ENCODE results near the gene KCNQ5.
"Not testable (repeated sequence)": the region's sequence is repeated elsewhere in the genome, so short reads cannot be mapped to it uniquely, and the experiment has no call there.

Gene KCNQ5

DNA sequence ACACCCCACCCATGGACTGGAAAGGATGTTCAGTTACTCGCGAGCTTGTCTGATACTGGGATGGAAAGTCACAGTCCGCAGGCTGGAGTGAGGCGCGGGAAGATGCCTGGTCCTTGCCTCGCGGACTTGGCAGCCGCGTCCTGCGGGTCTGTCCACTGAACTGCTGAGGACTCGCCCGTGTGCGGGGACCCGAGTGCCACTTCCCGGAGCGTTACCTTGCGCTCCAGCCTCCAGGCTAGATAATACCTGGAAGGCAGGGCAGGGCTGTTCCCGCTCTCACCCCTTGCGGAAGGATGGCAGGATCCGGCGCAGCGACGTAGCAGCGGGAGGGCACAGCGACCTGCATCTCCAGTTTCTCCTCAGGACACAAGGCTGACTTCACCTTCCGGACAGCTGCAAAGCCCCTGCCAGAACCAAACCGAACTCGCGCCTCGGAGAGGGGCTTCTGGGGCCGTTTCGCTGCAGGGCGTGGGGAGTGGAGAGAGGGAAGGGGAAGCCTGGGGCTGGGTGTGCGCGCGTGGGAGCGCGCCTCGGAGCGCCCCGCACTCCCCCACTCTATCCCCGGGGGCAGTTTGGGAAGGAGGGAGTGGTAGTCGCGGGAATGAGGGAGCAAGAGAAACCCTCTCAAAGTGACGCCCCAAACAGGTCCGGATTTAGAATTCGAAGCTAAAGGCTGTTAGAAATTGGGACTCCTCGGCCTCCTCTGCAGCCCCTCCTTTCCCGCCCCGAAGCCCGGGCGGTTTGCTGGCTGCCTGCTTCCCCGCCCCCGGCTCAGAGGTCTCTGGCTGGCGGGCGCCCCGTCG is at the start of gene KCNQ5:
Gene KCNQ5 (plus strand): TSS at position 774 of the 803 bp plus-strand sequence.
- no peak for DNase-seq

DNA sequence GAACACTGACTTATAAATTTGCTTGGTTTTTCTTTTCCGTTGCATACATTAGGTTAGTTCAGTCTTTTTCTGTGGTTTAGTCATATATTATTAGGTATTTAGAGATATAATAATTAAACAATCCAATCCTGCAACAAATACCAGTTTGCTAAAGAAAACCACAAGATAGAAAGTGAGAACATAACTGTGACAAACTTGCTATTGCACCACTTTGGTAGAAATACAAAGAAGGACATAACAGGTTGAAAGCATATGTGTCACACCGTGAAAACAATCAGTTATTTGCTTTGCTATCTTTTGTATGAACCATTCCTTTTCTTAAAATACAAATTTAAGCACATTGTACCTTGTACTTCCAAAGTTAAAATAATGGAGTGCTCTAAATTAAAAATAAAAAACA is 42.0 kb upstream of the KCNQ5 start:
- no peak for DNase-seq

DNA sequence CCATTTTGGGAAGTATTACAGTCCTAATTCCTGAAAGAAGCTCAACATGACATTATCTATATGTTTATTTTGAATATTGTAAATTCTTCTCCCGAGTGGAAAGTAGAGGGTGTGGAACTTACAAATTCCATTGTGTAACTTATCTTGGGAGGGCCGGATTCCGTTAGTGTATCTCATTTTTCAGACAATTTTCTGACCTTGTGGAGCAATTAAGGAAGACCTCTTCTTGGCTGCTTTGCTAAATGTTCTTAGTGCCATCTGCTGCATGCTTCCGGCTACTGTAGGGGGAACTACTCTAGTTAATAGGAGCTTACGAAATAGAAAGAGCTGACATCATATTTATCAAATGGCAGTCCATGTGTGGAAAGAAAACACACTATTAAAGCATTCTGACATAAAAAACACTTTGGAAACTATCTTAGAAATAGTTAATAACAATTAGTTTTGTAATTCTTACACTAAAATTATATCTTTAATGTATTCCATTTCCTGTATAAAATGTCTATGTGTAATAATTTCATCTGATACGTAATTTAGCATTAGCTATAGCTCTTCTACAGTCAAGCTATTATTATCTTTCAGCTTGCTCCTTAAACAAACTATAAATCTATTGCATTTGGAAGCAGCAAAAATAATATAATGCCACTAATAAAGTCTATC is 41.5 kb upstream of the KCNQ5 start:
- peak; percentile 2 for DNase-seq

DNA sequence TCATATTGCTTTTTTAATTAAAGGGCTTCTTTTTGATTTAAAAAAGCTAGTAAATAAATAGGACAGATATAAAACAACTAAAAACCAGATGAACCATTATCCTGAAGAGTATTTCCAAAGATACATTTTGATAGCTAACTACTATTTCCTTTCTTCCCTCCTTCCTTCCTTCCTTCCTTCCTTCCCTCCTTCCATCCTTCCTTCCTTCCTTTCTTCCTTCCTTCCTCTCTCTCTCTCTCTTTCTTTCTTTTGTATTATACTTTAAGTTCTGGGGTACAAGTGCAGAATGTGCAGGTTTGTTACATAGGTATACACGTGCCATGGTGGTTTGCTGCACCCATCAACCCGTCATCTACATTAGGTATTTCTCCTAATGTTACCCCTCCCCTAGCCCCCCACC is 40.9 kb upstream of the KCNQ5 start:
- not testable (repeated sequence) for DNase-seq

DNA sequence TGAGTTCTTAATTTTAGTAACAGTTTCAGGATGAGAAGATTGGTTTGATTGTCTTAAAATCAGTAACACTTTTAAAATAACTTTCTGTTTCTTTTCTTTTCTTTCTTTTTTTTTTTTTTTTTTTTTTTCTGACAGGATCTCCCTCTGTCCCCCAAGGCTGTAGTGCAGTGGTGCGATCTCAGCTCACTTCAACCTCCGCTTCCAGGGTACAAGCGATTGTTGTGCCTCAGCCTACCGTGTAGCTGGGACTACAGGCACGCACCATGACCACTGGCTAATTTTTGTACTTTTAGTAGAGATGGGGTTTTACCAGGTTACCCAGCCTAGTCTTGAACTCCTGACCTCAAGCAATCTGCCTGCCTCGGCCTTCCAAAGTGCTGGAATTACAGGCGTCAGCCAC is 33.7 kb upstream of the KCNQ5 start:
- no peak for DNase-seq

DNA sequence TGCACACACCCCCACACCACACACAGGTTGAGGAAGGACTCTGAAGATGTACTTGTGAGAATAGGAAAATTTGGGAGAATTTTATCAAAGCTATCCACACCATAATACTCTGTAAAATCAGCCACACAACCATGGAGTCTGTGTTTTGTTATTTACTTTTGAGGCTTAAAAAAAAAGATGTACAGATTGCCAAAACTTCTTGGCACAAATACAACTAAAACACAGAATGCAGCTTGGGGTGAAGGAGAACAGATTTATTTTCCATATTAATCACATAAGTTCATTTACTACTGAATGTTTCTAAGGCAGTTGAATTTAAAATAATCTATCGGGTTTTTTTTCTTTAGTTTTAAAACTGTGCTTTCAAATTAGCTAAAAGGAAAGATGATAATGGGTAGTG is 32.8 kb upstream of the KCNQ5 start:
- DNase-seq: no peak

DNA sequence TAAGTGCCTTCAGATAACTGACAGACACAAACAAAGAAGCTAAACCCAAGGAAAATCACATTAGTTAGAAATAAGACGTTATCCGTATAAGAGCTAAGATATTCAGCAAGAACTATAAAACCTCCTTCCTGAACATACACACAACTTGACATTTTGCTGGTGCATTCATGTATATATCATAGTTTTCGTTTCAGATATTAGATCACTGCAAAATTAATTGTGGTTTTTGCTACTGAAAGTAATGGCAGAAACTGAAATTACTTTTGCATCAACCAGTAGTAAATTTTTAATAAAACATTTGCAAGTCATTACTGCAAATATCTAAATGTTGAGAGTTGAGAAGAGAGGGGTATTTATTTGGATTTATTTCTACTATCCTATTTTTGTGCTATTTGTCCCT is 26.1 kb upstream of the KCNQ5 start:
- no peak for DNase-seq

DNA sequence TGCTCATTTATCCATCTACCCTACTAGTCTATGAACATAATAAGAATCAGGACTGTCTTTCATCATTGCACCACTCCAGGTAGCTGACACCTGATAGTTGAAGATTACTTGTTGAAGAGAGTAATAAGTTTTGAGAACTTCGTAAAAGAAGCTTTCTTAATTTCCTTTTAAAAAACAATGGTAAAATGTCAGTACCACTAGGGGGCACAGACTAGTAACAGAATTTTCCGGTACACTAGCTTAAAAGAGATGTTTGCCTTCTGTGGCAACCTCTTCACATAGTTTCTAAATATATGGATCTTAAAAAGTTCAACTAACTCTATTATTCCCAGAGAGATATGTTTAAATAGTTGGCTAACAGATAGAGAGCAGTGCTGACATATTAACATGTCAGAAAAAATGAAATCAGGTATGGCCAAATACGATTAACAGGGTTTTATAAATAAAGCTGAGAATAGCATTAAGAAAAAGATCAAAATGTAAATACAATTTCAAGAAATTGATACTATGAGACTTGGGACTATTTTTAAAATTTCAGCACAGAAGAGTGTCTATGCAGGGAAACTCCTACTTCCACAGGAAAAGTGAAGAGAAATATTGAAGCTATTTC is 5.4 kb upstream of the KCNQ5 start:
- no peak for DNase-seq

DNA sequence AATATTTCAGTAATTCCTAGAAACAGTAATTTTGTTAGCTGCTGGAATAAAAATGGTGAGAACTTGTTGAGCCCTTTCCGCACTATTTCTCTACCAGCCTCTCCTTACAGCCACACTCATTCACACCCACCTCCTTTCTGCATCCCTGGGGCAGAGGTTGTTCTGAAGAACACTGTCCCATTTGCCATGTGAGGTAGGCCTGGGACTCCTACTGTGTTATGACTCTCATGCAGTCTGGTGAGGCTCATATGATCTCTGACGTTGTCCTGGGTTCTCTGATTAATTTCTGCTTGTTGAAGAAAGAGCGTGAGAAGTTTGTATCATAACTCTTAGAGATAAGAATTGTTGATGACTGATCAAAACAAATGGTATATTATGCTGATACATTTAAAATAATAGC is 4.1 kb upstream of the KCNQ5 start:
- no peak for DNase-seq

DNA sequence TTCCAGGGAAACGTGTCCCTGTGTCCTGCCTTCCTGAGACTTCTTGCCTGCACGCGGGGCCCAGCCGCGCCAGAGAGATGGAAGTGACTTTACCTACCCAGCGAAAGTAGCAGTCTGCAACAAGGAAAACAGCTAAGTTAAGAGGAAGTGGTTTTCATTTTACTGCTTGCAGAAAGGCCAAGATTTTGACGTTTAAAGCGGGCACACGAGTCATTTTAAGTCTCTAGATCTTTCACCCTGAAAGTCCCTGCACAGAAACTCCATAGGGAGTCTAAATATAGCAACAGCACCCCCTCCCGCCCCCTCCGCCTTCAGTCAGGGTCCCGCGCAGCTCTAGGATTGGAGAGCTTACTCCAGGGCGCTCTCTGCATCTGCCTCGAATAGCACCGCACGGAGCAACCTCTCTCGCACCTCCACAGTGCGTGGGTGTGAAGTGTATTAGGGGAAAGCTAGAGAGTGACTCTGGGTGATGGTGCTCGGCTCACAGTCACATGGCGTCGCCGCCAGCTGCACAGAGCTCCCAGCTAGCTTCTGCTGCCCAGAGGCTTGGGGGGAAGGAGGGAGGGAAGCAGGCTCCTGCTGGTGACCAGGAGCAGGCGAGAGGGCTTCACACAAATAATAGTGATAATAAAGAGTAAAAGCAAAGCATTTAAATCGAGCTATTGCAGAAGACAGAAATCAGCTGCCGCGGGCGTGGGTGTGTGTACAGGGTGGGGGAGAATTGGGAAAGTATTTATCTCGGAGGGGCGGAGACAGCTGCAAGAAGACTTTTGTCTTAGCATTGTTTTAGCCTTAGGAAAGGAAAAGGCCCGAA is 1.8 kb upstream of the KCNQ5 start:
- DNase-seq: no peak

DNA sequence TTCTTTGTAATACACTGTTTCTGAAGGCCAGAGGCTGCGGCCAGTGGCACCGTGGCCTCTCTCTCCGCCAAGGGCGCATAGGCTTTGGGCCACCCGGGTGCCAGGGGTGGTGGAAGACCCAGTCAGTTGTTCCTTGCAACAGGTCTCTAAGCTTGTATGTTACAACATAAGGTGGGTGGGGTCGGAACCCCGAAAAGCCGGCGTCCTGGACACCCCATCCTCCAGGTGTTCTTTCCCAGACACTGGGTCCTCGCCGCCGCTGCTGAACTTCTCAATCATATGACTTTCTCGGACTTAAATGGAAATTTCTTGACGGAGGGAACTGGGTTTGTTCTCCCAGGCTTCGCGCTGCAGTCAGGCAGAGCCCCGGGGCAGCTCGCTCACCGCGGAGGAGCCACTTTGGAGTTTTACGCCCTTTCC is 983 bp upstream of the KCNQ5 start:
- DNase-seq: no peak

DNA sequence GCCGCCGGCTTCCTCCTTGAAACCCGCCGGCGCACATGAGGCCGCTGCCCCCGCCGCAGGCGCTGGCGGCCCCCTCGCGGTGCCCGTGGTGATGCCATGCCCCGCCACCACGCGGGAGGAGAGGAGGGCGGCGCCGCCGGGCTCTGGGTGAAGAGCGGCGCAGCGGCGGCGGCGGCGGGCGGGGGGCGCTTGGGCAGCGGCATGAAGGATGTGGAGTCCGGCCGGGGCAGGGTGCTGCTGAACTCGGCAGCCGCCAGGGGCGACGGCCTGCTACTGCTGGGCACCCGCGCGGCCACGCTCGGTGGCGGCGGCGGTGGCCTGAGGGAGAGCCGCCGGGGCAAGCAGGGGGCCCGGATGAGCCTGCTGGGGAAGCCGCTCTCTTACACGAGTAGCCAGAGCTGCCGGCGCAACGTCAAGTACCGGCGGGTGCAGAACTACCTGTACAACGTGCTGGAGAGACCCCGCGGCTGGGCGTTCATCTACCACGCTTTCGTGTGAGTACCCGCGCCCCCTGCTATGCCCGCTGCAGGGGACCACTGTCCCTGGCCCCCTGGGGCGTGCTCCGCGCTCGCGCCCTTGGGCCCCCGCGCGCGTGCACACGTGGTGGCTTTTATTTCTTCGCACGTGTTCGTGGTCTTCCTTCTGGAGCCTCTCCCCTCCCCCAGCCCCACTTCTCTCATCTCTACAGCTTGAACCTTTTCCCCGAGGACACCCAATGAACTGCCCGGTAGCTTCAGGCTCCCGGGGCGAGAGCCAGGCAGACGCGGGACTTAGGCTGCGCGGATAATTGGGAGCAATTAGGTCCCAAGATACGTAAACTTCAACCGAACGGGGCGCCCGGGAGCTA is 453 bp downstream of the KCNQ5 start:
- DNase-seq: no peak

DNA sequence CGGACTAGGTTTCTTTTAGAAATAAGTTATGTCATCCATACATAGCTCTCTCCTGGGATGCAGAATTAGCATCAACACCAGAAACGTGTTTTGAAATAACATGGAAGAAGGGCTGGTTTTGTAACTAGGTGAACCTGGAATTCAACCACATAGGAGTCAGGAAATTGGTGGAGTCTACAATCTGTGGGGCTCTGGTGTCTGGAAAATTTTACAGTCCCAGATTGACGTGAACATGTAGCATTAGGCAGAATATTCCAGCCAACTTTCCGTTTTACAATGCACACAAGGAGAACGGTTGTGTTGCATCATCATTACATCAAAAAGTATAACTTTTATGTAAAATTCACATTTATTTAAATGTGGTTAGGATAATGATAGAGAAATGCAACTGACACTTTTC is 1.9 kb downstream of the KCNQ5 start:
- no peak for DNase-seq

DNA sequence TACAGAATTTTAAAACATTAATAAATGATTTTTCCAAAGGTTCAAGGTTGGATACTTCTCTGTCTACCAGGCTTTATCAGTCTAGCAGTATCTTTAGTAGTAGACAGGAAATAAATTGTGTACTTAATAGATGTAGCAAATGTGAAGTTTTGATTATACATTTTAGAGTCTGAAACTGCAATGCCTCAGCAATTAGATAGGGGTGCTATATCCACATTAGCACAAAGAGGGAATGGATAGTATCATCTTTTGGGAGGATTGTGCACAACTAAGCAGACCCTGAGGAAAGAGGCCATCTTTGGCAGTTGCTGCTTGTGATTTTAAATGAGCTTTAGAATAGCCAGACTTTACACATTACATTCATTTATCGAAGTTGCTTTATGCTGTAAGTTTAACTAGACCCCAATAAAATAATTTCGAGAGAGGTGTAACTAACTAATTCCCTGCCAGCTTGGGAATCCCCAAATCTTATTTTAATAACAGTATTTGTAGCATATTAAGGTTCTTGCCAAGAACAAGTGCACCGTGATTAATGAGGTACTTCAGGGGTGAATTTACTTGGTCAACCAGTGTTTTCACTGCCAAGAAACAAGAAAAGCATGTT is 2.8 kb downstream of the KCNQ5 start:
- no peak for DNase-seq

DNA sequence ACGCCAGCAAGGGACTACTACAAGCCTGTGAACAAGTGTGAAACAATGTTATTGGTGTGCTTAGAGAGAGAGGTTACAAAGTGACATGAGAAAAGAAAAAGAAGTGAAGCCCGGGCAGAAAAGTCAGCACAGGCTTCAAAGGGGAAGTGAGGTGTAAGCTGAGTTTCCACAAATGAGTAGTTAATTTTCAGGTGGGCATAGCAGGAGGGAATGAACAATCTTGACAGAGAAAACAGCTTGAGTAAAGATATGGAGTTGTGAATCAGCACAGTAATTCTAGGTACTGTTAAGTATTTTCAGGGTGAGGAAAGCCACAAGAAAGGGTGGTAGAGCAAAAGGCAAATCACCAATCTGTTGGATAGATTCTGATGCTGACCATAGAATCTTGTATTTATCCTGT is 4.3 kb downstream of the KCNQ5 start:
- no peak for DNase-seq

DNA sequence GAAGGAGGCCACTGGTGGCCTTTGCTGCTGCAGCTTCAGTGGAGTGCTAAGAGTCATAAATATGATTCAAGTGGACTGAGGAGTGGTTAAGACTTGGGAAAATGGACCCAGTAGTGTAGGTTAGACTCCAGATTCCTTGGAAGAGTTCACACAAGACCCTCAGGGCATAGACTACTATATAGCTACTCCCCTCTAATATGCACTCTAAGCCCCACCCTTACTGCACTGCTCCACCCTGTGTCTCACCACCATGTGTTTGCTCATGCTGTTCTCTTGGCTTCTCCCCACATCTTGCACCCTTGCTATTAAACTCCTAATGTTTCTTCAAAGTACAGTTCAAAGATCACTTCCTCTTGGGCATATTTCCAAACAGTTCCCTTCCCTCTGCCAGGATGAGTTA is 5.7 kb downstream of the KCNQ5 start:
- DNase-seq: no peak

DNA sequence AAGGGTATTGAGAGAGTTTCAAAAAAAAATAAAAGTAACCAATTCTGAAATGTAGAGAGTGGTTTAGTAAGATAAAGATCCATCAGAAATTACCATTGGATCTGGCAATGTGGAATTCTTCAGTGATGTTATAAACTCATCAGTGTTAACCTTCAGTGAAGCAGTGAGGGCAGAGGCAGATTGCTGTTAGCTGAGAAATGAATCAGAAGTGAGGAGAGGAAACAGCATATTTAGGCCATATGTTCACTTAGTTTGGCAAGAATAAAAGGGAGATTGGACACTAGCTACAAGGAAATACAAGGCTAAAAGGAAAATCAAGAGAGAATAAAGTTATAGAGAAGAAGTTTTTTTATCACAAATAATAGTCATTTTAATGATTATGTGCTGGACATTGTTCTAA is 9.6 kb downstream of the KCNQ5 start:
- no peak for DNase-seq

DNA sequence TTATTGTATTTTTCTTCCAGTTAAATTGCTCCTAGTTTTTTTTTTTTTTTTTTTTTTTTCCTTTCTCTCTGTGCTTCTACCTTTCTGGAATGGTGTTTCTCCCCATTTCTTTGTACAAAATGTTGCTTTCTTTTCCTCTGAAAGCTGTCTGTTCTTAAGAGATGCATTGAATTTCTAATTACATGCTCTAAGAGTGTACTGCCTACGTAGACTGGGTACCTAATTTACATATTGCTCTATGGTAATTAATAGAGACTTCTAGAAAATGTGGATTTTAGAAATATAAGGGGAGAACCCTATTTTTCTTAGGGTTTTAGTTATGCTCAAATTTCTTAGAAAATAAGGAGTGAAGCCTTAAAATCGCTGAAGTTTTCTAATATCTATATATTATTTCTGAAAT is 13.8 kb downstream of the KCNQ5 start:
- no peak for DNase-seq

DNA sequence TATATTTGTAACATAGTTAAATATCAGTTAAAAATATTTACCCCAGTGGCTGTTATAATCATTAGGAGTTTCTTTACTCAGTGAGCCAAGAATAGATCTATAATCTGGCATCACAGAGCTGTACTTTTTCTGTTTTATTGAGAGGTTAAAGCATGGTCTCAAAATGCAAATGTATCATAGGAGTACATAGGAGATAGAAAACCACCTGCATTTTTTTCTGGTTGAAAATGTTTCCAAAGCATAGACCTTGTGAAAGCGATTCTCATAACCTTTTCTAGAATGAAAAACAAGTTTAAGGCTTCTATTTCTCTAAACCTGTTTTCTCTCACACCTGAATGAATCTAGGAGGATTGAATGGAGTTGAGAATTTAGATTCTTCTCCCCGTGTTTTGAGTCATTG is 14.4 kb downstream of the KCNQ5 start:
- DNase-seq: no peak

DNA sequence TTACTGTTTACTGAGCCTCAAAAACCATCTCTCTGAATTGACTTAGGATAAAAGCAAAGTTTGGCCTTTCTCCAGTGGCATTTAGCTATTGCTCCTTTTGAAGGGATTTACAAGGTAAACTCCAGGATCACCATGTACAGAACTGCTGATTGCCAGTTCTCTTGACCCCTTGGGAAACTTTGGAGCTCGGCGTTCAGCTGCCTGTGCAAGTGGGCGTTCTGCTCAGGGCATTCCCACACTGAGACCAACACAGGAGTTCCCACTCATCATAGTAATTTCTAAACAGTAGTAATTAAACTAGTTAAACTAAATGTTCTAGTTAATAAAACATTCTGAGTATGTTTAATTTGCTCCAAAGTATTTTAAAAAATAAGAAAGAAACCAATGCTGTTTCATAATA is 14.9 kb downstream of the KCNQ5 start:
- DNase-seq: no peak

DNA sequence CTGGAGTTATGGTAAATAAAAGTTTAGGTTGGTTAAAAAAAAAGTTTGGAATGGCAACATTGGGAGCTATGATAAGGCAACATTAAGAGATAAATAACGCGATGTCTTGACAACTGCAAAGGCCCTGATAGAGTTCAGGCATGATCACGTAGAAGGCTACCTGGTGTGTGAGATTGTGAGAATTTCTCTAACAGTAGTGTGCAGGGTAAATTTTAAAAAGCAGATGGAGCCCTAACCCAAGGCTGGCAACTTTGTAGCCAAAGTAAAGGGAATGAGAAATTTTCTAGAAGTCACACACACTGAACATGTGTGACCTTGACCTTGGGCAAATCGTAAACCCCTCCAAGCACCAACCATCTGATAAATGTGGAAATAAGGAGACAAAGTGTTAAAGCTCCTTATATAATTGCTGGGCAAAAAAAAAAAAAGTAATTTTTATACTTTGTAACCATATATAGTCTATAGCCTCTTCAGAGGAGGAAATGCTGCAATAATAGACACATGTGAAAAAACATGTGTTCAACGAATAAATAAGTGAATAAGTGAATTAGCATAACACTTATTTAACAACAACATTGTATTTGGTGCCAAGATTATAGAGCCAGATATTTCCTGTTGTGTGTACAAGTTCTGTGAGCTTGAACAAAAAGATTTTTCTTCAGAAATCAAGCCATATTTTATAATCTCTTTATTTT is 18.2 kb downstream of the KCNQ5 start:
- no peak for DNase-seq

DNA sequence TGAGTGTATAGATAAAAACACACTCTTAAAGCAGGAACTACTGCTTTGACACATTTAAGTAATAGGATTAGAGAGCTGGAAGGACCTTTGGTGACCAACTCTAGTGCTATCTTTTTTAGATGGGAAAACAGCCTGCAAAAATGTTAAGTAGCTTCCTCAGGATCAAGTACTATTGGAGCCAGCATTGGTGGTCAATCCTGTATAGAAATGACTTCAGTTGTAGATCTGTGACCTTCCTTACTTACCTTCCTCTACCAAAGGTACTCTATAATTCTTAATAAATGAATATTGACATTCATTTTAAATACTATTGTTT is 18.7 kb downstream of the KCNQ5 start:
- DNase-seq: no peak

Measured in NCI-H2081 treated with DMSO at 0.1 percent for 48 hours (cell line).